ENCODE results near the gene C13orf42. TPM values are rescaled to one million over a fixed set of nuclear protein-coding genes. Genes with fewer than 3 reads are reported as not detected.

C13orf42 gene
- polyA plus RNA-seq, 1 experiment = not detected

DNA sequence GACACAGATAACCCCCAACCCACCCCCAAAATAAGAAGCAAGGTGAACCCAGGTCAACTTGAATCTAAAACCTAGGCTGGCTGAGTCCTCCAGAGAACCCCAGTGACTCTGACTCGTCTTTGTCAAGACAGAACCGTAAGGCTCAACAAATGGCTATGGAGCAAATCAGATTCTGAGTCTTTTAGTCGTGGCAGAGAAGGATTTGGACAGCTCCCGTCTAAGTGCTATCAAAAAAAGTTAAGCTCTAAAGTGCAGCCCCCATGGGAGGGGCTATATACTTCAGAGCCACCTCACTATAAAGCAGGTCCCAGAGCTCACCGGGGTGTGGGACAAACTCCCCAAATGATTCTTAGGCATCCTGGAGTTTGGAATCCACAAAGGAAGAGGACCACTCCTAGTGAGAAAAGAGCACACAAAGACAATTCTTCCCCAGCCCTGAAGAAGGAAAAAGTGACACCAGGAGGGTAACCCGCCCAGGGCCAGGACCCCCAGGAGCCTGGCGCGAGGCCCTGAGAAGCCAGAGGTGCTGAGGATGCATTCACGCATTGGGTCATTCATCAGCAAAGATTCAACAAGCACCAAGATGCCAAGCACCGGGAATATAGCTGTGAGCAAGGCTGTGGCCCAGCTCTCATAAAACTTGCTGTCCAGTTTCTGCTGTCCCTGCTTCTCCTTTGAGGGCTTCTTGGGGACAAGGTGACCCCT lies 25.4 kb upstream of the C13orf42 start:
- POLR2A ChIA-PET = no interaction called here
- CTCF ChIA-PET = interaction anchor here (1.4 to 1.6 kb wide), 2 partner anchors 11 to 150 kb away, joined by 3 to 4 read pairs; no protein-coding TSS in a partner anchor
- H3K4me3 ChIP-seq (ENCODE audit: low read depth, low read length) = no peak overlapping the region
- no peaks in the 10 kb centered on the region for H3K36me3 ChIP-seq (ENCODE audit: control insufficient read depth, insufficient read depth, low read length)
- DNase-seq (ENCODE audit: low read depth) = no peak
- H3K27me3 ChIP-seq (ENCODE audit: control insufficient read depth, insufficient read depth, low read length) = no peaks in the 10 kb centered on the region
- TF ChIP-seq, protein P1, sequence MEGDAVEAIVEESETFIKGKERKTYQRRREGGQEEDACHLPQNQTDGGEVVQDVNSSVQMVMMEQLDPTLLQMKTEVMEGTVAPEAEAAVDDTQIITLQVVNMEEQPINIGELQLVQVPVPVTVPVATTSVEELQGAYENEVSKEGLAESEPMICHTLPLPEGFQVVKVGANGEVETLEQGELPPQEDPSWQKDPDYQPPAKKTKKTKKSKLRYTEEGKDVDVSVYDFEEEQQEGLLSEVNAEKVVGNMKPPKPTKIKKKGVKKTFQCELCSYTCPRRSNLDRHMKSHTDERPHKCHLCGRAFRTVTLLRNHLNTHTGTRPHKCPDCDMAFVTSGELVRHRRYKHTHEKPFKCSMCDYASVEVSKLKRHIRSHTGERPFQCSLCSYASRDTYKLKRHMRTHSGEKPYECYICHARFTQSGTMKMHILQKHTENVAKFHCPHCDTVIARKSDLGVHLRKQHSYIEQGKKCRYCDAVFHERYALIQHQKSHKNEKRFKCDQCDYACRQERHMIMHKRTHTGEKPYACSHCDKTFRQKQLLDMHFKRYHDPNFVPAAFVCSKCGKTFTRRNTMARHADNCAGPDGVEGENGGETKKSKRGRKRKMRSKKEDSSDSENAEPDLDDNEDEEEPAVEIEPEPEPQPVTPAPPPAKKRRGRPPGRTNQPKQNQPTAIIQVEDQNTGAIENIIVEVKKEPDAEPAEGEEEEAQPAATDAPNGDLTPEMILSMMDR (IDR thresholded peaks at IDR 0.05; ENCODE audit: insufficient read depth, low read depth, low read length) = no peak

DNA sequence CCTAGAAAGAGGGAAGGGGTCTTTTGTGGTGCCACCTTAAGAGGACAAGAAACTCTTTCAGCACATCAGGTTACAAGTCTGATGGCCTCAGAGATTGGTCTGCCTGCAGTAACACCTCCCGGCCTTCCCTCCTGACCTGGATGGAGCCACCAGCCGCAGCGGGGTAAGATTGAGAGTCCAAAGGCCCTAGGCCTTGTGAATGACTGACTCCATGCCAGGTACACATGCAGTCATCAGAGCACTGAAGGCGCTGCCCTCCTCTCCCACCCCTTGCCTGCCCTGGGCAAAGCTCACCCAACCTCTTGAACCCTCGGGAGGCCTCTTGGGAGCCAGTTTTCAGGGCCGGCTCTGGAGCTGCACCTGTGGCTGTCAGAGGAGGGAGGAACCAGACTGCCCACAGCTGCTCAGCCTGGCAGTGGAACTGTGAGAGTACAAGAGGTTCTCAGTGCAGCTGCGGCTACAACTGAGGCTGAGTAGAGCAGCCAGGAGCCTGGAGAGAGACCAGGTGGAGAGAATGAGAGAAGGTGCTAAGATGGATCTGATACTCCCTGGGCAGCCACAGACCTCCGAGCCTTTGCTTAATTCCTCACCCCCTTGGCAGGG lies 23.8 kb upstream of the C13orf42 start:
- TF ChIP-seq, protein P1 (IDR thresholded peaks at IDR 0.05; ENCODE audit: insufficient read depth, low read depth, low read length) = no peak
- H3K27me3 ChIP-seq (ENCODE audit: control insufficient read depth, insufficient read depth, low read length) = no peaks in the 10 kb centered on the region
- ChIA-PET POLR2A (no interaction called here), CTCF (interaction anchor here (1.5 to 1.6 kb wide), 2 partner anchors 9 to 11 kb away, joined by 3 to 5 read pairs; no protein-coding TSS in a partner anchor)
- H3K4me3 ChIP-seq (ENCODE audit: low read depth, low read length) = no peak overlapping the region
- no peaks in the 10 kb centered on the region for H3K36me3 ChIP-seq (ENCODE audit: control insufficient read depth, insufficient read depth, low read length)
- DNase-seq (ENCODE audit: low read depth) = no peak

DNA sequence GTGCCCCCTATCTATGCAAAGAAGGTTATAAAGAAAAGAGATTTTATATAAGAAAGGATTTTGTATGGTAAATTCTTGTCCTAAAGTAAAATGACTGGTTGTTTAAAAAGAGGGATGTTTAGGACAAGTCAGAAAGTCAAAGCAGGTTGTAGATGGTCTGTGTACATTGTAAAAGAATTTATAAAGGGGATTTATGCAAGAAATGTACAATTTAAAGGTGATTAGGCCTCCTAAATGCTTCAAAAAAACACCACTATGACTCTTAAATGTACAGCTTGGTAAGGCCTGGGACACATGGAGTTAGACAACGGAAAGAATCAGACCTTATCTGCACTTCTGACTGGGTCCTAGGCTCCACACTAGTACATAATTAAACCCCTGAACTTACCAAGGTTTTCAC lies 19.3 kb upstream of the C13orf42 start:
- H3K27me3 ChIP-seq (ENCODE audit: control insufficient read depth, insufficient read depth, low read length) = no peaks in the 10 kb centered on the region
- DNase-seq (ENCODE audit: low read depth) = no peak
- no peak overlapping the region for H3K4me3 ChIP-seq (ENCODE audit: low read depth, low read length)
- CTCF ChIA-PET = interaction anchor here (2.9 kb wide), 1 partner anchor 156 kb away, joined by 10 read pairs; no protein-coding TSS in a partner anchor
- no peaks in the 10 kb centered on the region for H3K36me3 ChIP-seq (ENCODE audit: control insufficient read depth, insufficient read depth, low read length)
- POLR2A ChIA-PET = no interaction called here
- TF ChIP-seq, protein P1 (IDR thresholded peaks at IDR 0.05; ENCODE audit: insufficient read depth, low read depth, low read length) = no peak

DNA sequence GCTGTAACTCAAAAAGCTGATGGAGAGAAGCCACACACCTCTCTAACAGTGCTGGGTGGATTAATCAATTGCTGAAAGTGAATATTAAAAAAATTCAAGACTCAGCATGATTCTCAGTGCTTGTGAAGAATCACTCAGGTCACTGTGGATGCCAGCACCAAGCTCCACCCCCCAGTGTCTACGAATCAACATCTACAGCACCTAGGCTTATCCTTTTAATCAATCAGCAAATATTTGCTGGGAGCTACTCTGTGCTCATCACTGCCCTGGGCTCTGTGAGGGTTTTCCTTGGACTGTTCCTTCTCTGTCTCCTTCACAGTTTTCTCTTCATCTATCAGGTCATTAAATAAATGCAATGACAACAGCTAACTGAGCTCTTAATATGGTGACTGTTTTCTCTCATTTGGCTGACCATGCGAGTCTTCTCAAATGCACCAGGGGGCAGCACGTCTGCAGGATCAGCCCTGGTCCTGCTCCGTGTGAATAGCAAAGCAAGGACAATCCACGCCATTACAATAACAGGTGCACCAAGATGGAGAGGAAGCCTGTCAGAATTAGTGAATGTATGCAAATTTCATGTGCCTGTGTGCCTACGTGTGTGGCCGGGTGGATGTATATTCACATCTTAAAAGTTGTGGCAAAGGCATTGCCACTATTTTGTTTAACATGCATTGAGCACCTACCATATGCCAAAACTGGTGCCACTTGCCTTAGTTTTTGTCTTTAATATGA lies 14.6 kb upstream of the C13orf42 start:
- H3K27me3 ChIP-seq (ENCODE audit: control insufficient read depth, insufficient read depth, low read length) = no peaks in the 10 kb centered on the region
- ChIA-PET POLR2A (no interaction called here), CTCF (interaction anchor here (0.6 to 6.6 kb wide), 22 partner anchors 9 to 1001 kb away, joined by 3 to 91 read pairs (median 5); no protein-coding TSS in a partner anchor)
- no peak overlapping the region for H3K4me3 ChIP-seq (ENCODE audit: low read depth, low read length)
- DNase-seq (ENCODE audit: low read depth) = no peak
- no peaks in the 10 kb centered on the region for H3K36me3 ChIP-seq (ENCODE audit: control insufficient read depth, insufficient read depth, low read length)
- TF ChIP-seq, protein P1 (IDR thresholded peaks at IDR 0.05; ENCODE audit: insufficient read depth, low read depth, low read length) = peak; percentile 85
